Measurements from ENCODE around the gene LRFN4. TPM values are rescaled to one million over a fixed set of nuclear protein-coding genes. Genes with fewer than 3 reads are reported as not detected.

The LRFN4 gene
- total and polyA plus RNA-seq, 2 of the 8 experiments (the other 6 are each of a cell fraction or from before 2014, with no cell fraction given) = 49.8 to 64.3 TPM

GRCh38 chr11:66843776-66844495, 12.9 kb upstream of the LRFN4 start:
- Histone ChIP-seq H3K36me3 (ENCODE audit: control insufficient read depth in 2 of 4, insufficient read depth in 4 of 4, low read length in 3 of 4) (peaks cover 8 to 34% (median 17%) of the 10 kb centered on the region in 4 experiments), H2BK20ac (ENCODE audit: low read length) (no peak overlapping the region), H3K18ac (ENCODE audit: extremely low read depth, low read length) (no peak overlapping the region), H3K9me3 (ENCODE audit: insufficient read depth in 2 of 2, low read depth in 1 of 2, low read length in 1 of 2) (no peaks in the 10 kb centered on the region), H3K23ac (ENCODE audit: insufficient read length) (no peak overlapping the region), H3K14ac (ENCODE audit: insufficient read length) (no peak overlapping the region), H3K4ac (replicated peaks; ENCODE audit: insufficient read length, low read depth, low read length) (no peak overlapping the region), H2BK120ac (replicated peaks; ENCODE audit: low read depth, low read length) (no peak overlapping the region), H2BK12ac (ENCODE audit: low read depth, low read length) (no peak overlapping the region), H3K4me3 (ENCODE audit: extremely low read depth in 1 of 4, insufficient read depth in 2 of 4, low read depth in 3 of 4, low read length in 4 of 4) (peak overlapping the region; percentile 79 to 92 (median 90)), H3K27ac (ENCODE audit: low read depth, low read length) (peak overlapping the region; percentile 88), H3K79me2 (ENCODE audit: control insufficient read depth in 1 of 2, insufficient read depth in 2 of 2, low read length in 2 of 2) (peaks cover 0 to 26% of the 10 kb centered on the region in 2 experiments; a peak in 3 of 4 replicates), H3K27me3 (replicated peaks in 1 of 4; ENCODE audit: control insufficient read depth in 3 of 4, extremely low read depth in 1 of 4, insufficient read depth in 3 of 4, low read length in 3 of 4) (no peaks in the 10 kb centered on the region), H2BK15ac (ENCODE audit: low read length) (no peak overlapping the region), H4K91ac (replicated peaks; ENCODE audit: insufficient read length, low read length) (no peak overlapping the region), H3K79me1 (ENCODE audit: low read depth, low read length) (peaks cover 18% of the 10 kb centered on the region), H3K23me2 (ENCODE audit: low read depth, low read length) (peaks cover 9% of the 10 kb centered on the region), H2BK5ac (ENCODE audit: low read depth, low read length) (peak overlapping the region; percentile 93), H3K56ac (replicated peaks; ENCODE audit: insufficient read length, low read depth, low read length) (no peak overlapping the region), H2AK5ac (ENCODE audit: low read depth, low read length) (peak overlapping the region; percentile 39; the same call in 1 of the 2 replicates), H2AFZ (ENCODE audit: low read length) (no peak overlapping the region), H4K5ac (ENCODE audit: insufficient read length, low read depth, low read length) (peak overlapping the region; percentile 92), H3K4me1 (replicated peaks in 1 of 4; ENCODE audit: control insufficient read depth in 3 of 4, insufficient read depth in 4 of 4, low read length in 3 of 4) (peaks cover 0 to 11% (median 3%) of the 10 kb centered on the region in 4 experiments; a peak in 4 of 7 replicates), H3K4me2 (ENCODE audit: insufficient read depth in 1 of 2, low read depth in 2 of 2, low read length in 2 of 2) (peak overlapping the region; percentile 93 to 94), H4K20me1 (replicated peaks in 1 of 2; ENCODE audit: control insufficient read depth in 1 of 2, insufficient read depth in 2 of 2, low read length in 2 of 2) (peaks cover 4 to 13% of the 10 kb centered on the region in 2 experiments), H3K9ac (replicated peaks in 1 of 4; ENCODE audit: extremely low read depth in 1 of 4, low read depth in 3 of 4, low read length in 3 of 4) (peak overlapping the region; percentile 90 to 98 (median 94)), H4K8ac (ENCODE audit: extremely low read depth, insufficient read depth, low read length) (peak overlapping the region; percentile 99; the same call in 1 of the 2 replicates)
- DNase-seq (ENCODE audit: low read depth in 1 of 2, low spot score in 2 of 2) (no peak), FAIRE-seq (no peak)
- 25% methylated on average over 16 of the region's 16 CpGs; no CpG with 5 or more reads in 1 of the 2 experiments for WGBS, 2 experiments (ENCODE audit: extremely low coverage in 1 of 2, insufficient coverage in 1 of 2, insufficient read length in 1 of 2, insufficient replicate concordance in 2 of 2, low coverage in 1 of 2, low lambda C conversion rate in 2 of 2, missing lambda C conversion rate in 1 of 2)
- CTCF ChIA-PET (ENCODE audit: partially characterized antibody) = interaction anchor here (0.9 to 7.1 kb wide), 12 partner anchors 10 to 166 kb away, joined by 3 to 57 read pairs (median 10); partner anchors contain the start of genes C11orf86 and RBM4B
- POLR2A ChIA-PET (ENCODE audit: partially characterized antibody) = interaction anchor here (0.6 to 4.2 kb wide), 27 partner anchors 10 to 420 kb away, joined by 3 to 53 read pairs (median 4); partner anchors contain the start of genes ACTN3, C11orf86, RBM14 and SPTBN2
- TF ChIP-seq GABPA (IDR thresholded peaks at IDR 0.05; ENCODE audit: borderline replicate concordance, insufficient read depth, low read length) (no peak), CEBPB (IDR thresholded peaks at IDR 0.05; ENCODE audit: low read depth, low read length) (no peak), POLR2AphosphoS5 (IDR thresholded peaks at IDR 0.05; ENCODE audit: low read depth, low read length) (peak; percentile 75; the same call in 1 of the 2 replicates), CTCF (IDR thresholded peaks at IDR 0.05; ENCODE audit: control extremely low read depth in 1 of 3, insufficient read depth in 1 of 3, low read depth in 1 of 3, low read length in 3 of 3) (no peak), RBBP5 (IDR thresholded peaks at IDR 0.05; ENCODE audit: borderline replicate concordance, low read depth, low read length) (no peak), EGR1 (IDR thresholded peaks at IDR 0.05; ENCODE audit: borderline replicate concordance, low read depth, low read length) (no peak), SP1 (IDR thresholded peaks at IDR 0.05; ENCODE audit: low read depth, low read length) (no peak), SP4 (IDR thresholded peaks at IDR 0.05; ENCODE audit: low read length) (no peak), POLR2A (IDR thresholded peaks at IDR 0.05; ENCODE audit: control extremely low read depth in 1 of 2, low read depth in 2 of 2, low read length in 2 of 2) (peak in 1 of 2 experiments; percentile 5; a peak in 1 of 3 replicates), JUND (IDR thresholded peaks at IDR 0.05; ENCODE audit: low read length) (no peak)

All from H1 (cell line).